ENCODE data around the gene SIM2. TPM values are rescaled to one million over a fixed set of nuclear protein-coding genes. Genes with fewer than 3 reads are reported as not detected.

Gene SIM2
- total RNA-seq, 1 experiment from 2014 or later, result not detected

DNA sequence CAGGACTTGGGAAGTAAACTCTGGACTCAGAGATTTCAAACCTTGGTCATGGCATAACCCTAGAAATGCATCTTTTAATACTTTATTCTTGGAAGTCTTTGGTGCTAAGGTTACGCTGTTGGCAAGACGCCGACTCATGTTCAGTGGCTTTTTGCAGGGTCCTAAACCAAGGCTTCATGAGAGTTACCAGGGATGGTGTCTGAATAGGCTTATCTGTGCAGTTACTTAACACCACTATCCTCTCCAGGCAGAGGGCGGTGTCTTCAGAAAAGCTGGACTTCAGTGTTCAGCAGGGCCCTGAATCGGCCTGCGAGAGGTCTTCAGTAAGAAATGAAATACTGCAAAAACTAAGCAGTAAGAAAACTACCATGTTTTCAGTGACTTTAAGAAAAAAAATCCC, 58.3 kb downstream of the SIM2 start:
- no peak overlapping the region for H3K14ac ChIP-seq (ENCODE audit: insufficient read depth, low read length)
- no peaks in the 10 kb centered on the region for H3K79me1 ChIP-seq (ENCODE audit: insufficient read depth, low read depth, low read length, poor library complexity, severe bottlenecking)
- H2BK12ac ChIP-seq (ENCODE audit: insufficient read length, low read depth, low read length), result no peak overlapping the region
- no peak overlapping the region for H3K18ac ChIP-seq (ENCODE audit: insufficient read length, low read depth, low read length)
- Mint-ChIP-seq H3K9me3 (no peaks in the 10 kb centered on the region), H3K27ac (no peak overlapping the region; a peak in 2 of 7 replicates), H3K36me3 (ENCODE audit: insufficient read depth in 1 of 3, low read depth in 3 of 3) (peaks cover 0 to 4% (median 2%) of the 10 kb centered on the region in 3 experiments; a peak in 3 of 7 replicates), H3K27me3 (ENCODE audit: low read depth) (no peaks in the 10 kb centered on the region), H3K4me3 (no peak overlapping the region), H3K4me1 (peaks cover 22 to 25% of the 10 kb centered on the region in 2 experiments)
- WGBS (ENCODE audit: extremely low coverage, insufficient read length, low lambda C conversion rate), result no CpG with 5 or more reads among the region's 6 CpGs
- no peaks in the 10 kb centered on the region for H3K9me3 ChIP-seq (ENCODE audit: control insufficient read depth, low read depth, low read length)
- no peaks in the 10 kb centered on the region for H3K79me2 ChIP-seq (ENCODE audit: insufficient read depth, low read length)
- H2AFZ ChIP-seq (ENCODE audit: low read length), result no peak overlapping the region
- no peak overlapping the region for H3K4me2 ChIP-seq (ENCODE audit: insufficient read depth, insufficient read length, low read length)
- no peak overlapping the region for H2BK5ac ChIP-seq (ENCODE audit: insufficient read length, low read length)
- H2BK20ac ChIP-seq (ENCODE audit: low read depth, low read length, poor library complexity, severe bottlenecking), result no peak overlapping the region
- no peak overlapping the region for H3T11ph ChIP-seq (ENCODE audit: low read length)
- no peaks in the 10 kb centered on the region for H3K4me1 ChIP-seq (ENCODE audit: insufficient read depth, low read length)
- H2BK15ac ChIP-seq (ENCODE audit: low read depth, low read length), result no peak overlapping the region
- no peak overlapping the region for H4K91ac ChIP-seq (ENCODE audit: insufficient read length, low read depth, low read length)
- H2BK120ac ChIP-seq (ENCODE audit: low read depth, low read length, poor library complexity, severe bottlenecking), result no peak overlapping the region
- H4K20me1 ChIP-seq (ENCODE audit: control insufficient read depth, insufficient read depth, insufficient read length), result no peaks in the 10 kb centered on the region
- no peaks in the 10 kb centered on the region for H3K27me3 ChIP-seq (ENCODE audit: insufficient read depth, low read length)
- no peak overlapping the region for H4K5ac ChIP-seq (ENCODE audit: insufficient read length, low read depth, low read length)
- H3K27ac ChIP-seq (ENCODE audit: insufficient read length, low read depth, low read length), result no peak overlapping the region
- TF ChIP-seq CTCF (conservative IDR thresholded peaks at IDR 0.05), result peak; percentile 31; the same call in 1 of the 3 replicates
- H2AK5ac ChIP-seq (ENCODE audit: insufficient read length, low read length), result no peak overlapping the region
- H3K9ac ChIP-seq (ENCODE audit: extremely low read depth, insufficient read length, low read length), result no peak overlapping the region
- no peak overlapping the region for H3K4ac ChIP-seq (ENCODE audit: low read depth, low read length)
- H3K23me2 ChIP-seq (ENCODE audit: insufficient read length, low read depth, low read length, poor library complexity, severe bottlenecking), result no peaks in the 10 kb centered on the region
- no peak overlapping the region for H3K23ac ChIP-seq (ENCODE audit: insufficient read length, low read depth, low read length)
- no peak overlapping the region for H3K56ac ChIP-seq (ENCODE audit: insufficient read length, low read depth, low read length)
- no peak for DNase-seq
- no peak overlapping the region for H4K8ac ChIP-seq (replicated peaks; ENCODE audit: insufficient read length, low read depth, low read length)

Data from H9 (cell line).